B cell (primary cell): ENCODE results near the gene DAPK3. TPM values are rescaled to one million over a fixed set of nuclear protein-coding genes. Genes with fewer than 3 reads are reported as not detected.

Source experiments
- ATAC-seq: fragments of 200-7000 bp; cut with Tn5 transposase; one replicate; pipeline ENCODE4 v1.10.0; 2021; ENCODE audit warnings: low read depth, mild to moderate bottlenecking, moderate number of reproducible peaks, moderate library complexity
- CTCF ChIA-PET: fragments of 350-600 bp; sonication (Branson Sonifier 250); formaldehyde crosslinking; loops from one replicate; lab custom pipeline; 2021; ENCODE audit warnings: antibody characterized with exemption, inconsistent platforms; lab: Charles Lee
- POLR2A ChIA-PET: fragments of 350-600 bp; sonication (Branson Sonifier 250); formaldehyde crosslinking; loops from one replicate; lab custom pipeline; 2021; ENCODE audit warnings: antibody characterized with exemption; lab: Charles Lee
- DNase-seq: peaks from one replicate; pipeline ENCODE4 v3.0.0; 2013
- H2AFZ ChIP-seq: 2 replicates; pipeline ENCODE4 v1.6.1; 2012; ENCODE audit warnings: mild to moderate bottlenecking, low read depth, low read length; ENCODE audit not compliant: insufficient read depth, poor library complexity, severe bottlenecking
- H3K27ac ChIP-seq, 2 donors: 1 replicate in 1 of 2; 2 replicates in 1 of 2; pipeline ENCODE4 v1.5.1; 2012 to 2013; ENCODE audit warnings: low read length in 2 of 2, mild to moderate bottlenecking in 2 of 2, moderate library complexity in 1 of 2
- H3K27me3 ChIP-seq, 4 experiments: fragments of 200-600 bp in 1 of 4; sonication (generic) in 1 of 4; replicated peaks in 1 of 4; 1 replicate in 2 of 4; 2 replicates in 2 of 4; pipeline versions ENCODE4 v1.6.1 to v1.7.0; 2013 to 2016; ENCODE audit warnings: low read length in 3 of 4, mild to moderate bottlenecking in 2 of 4, mixed read lengths in 1 of 4, moderate library complexity in 1 of 4; ENCODE audit not compliant: insufficient read depth in 4 of 4, control insufficient read depth in 3 of 4; ENCODE audit errors: control extremely low read depth in 1 of 4
- H3K36me3 ChIP-seq, 2 experiments: replicated peaks in 1 of 2; 1 replicate in 1 of 2; 2 replicates in 1 of 2; pipeline versions ENCODE4 v1.6.1 to v1.7.1; 2013; ENCODE audit warnings: low read length in 1 of 2; ENCODE audit not compliant: insufficient read depth in 2 of 2, control insufficient read depth in 1 of 2; ENCODE audit errors: control extremely low read depth in 1 of 2, extremely low read depth in 1 of 2
- H3K4me1 ChIP-seq, 2 donors: fragments of 200-600 bp in 1 of 2; sonication (generic) in 1 of 2; 1 replicate in 1 of 2; 2 replicates in 1 of 2; pipeline versions ENCODE4 v1.5.1 to v1.6.1; 2013 to 2017; ENCODE audit warnings: low read length in 2 of 2; ENCODE audit not compliant: control insufficient read depth in 2 of 2, insufficient read depth in 2 of 2
- H3K4me2 ChIP-seq: replicated peaks from 2 replicates; pipeline ENCODE3; 2012; ENCODE audit warnings: mild to moderate bottlenecking, low read depth, low read length; ENCODE audit not compliant: poor library complexity, severe bottlenecking
- H3K4me3 ChIP-seq, 5 experiments: fragments of 200-600 bp in 1 of 5; sonication (generic) in 1 of 5; 1 replicate in 3 of 5; 2 replicates in 2 of 5; pipeline versions ENCODE4 v1.5.1 to v1.7.0; 2011 to 2016; ENCODE audit warnings: low read length in 4 of 5, mild to moderate bottlenecking in 4 of 5, low read depth in 2 of 5, control low read depth in 1 of 5, moderate library complexity in 1 of 5; ENCODE audit not compliant: insufficient read depth in 1 of 5; ENCODE audit errors: control extremely low read depth in 1 of 5, extremely low read depth in 1 of 5
- H3K79me2 ChIP-seq: fragments of 200-600 bp; sonication (generic); one replicate; pipeline ENCODE4 v1.6.0; 2016; ENCODE audit warnings: low read length; ENCODE audit not compliant: control insufficient read depth, insufficient read depth
- H3K9ac ChIP-seq: fragments of 200-600 bp; sonication (generic); 2 replicates; pipeline ENCODE4 v1.6.1; 2017; ENCODE audit warnings: mild to moderate bottlenecking, low read length, moderate library complexity
- H3K9me3 ChIP-seq, 3 donors: one replicate each; pipeline versions ENCODE4 v1.6.1 to v1.7.1; 2013; ENCODE audit warnings: low read length in 2 of 3; ENCODE audit not compliant: control insufficient read depth in 2 of 3, insufficient read depth in 1 of 3; ENCODE audit errors: control extremely low read depth in 1 of 3
- H4K20me1 ChIP-seq: 2 replicates; pipeline ENCODE4 v1.6.0; 2012; ENCODE audit warnings: mild to moderate bottlenecking, low read length; ENCODE audit not compliant: insufficient read depth, control insufficient read depth, poor library complexity, severe bottlenecking
- H3K27ac Mint-ChIP-seq: one replicate; pipeline ENCODE4 v1.8.0; 2021; ENCODE audit warnings: mixed read lengths
- H3K27me3 Mint-ChIP-seq: one replicate; pipeline ENCODE4 v1.8.0; 2021; ENCODE audit warnings: mixed read lengths
- H3K4me1 Mint-ChIP-seq: one replicate; pipeline ENCODE4 v1.8.0; 2021; ENCODE audit warnings: mixed read lengths
- H3K4me3 Mint-ChIP-seq: one replicate; pipeline ENCODE4 v1.8.0; 2021; ENCODE audit warnings: mixed read lengths
- H3K9me3 Mint-ChIP-seq: one replicate; pipeline ENCODE4 v1.8.0; 2022; ENCODE audit warnings: mixed read lengths; ENCODE audit not compliant: insufficient read depth
- EZH2 ChIP-seq: IDR thresholded peaks from 2 replicates; pipeline ENCODE4 v1.6.1; 2012; ENCODE audit warnings: borderline replicate concordance, low read depth, mild to moderate bottlenecking, moderate library complexity, low read length; ENCODE audit not compliant: insufficient read depth, poor library complexity, severe bottlenecking
- WGBS: methylation state at CpG from one replicate; pipeline ENCODE4 v1.1.5; 2013; ENCODE audit warnings: missing lambda C conversion rate; ENCODE audit not compliant: insufficient coverage; 5-methylcytosine and 5-hydroxymethylcytosine counted together
- intact Hi-C: fragments of 100-400 bp; cut with micrococcal nuclease; formaldehyde crosslinking; loops from one replicate; pipeline ENCODE4 v1.10.0; 2022
- polyA plus RNA-seq: library from polyadenylated mRNA; depleted of rRNA; stranded (reverse); fragments of >200 nt; gene quantifications from 2 replicates; pipeline ENCODE4 v1.2.3, GENCODE V29; 2012
- total RNA-seq, 2 donors: library from RNA; stranded (reverse); fragments of 120-200 nt in 1 of 2; gene quantifications; 1 replicate in 1 of 2; 2 replicates in 1 of 2; pipeline versions ENCODE4 v1.2.3 to v1.2.4, GENCODE V29; 2013 to 2022
- TF ChIP-seq, protein P1 (sequence below): fragments of 200-600 bp; IDR thresholded peaks from one replicate; pipeline ENCODE4 v1.8.0; 2022; ENCODE audit warnings: antibody characterized with exemption, mild to moderate bottlenecking

DAPK3 gene
- total and polyA plus RNA-seq, 2 donors (not counting 1 experiment from before 2014, with no cell fraction given) = 32.6 to 47.4 TPM

DNA sequence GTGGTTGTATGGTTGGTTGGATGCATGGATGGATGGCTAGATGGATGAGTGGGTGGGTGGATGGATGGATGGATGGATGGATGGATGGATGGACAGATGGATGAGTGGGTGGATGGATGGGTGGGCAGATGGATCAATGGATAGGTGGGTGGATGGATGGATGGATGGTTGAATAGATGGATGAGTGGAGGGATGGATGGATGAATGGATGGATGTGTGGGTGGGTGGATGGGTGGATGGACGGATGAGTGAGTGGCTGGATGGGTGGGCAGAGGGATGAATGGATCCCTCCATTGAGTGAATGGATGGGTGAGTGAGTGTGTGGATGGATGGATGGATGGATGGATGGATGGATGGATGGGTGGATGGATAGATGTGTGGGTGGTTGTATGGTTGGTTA, 47.0 kb downstream of the DAPK3 start:
- intact Hi-C loops = no loop called here
- Histone ChIP-seq H3K4me3 (no peak overlapping the region), H3K27me3 (no peaks in the 10 kb centered on the region), H3K36me3 (no peaks in the 10 kb centered on the region), H3K79me2 (no peaks in the 10 kb centered on the region), H3K4me2 (no peak overlapping the region), H3K4me1 (no peaks in the 10 kb centered on the region), H3K9ac (no peak overlapping the region), H3K9me3 (peaks cover 0 to 47% (median 7%) of the 10 kb centered on the region in 3 donors), H2AFZ (no peak overlapping the region), H4K20me1 (no peaks in the 10 kb centered on the region), H3K27ac (no peak overlapping the region)
- ChIA-PET POLR2A (no interaction called here), CTCF (no interaction called here)
- ATAC-seq (no peak), DNase-seq (no peak)
- peaks cover 4% of the 10 kb centered on the region for H3K27me3 Mint-ChIP-seq
- no peak overlapping the region for H3K4me3 Mint-ChIP-seq
- 86% methylated on average over 1 of the region's 1 CpG for WGBS
- H3K27ac Mint-ChIP-seq = no peak overlapping the region
- H3K9me3 Mint-ChIP-seq = peaks cover 9% of the 10 kb centered on the region
- TF ChIP-seq, protein P1, sequence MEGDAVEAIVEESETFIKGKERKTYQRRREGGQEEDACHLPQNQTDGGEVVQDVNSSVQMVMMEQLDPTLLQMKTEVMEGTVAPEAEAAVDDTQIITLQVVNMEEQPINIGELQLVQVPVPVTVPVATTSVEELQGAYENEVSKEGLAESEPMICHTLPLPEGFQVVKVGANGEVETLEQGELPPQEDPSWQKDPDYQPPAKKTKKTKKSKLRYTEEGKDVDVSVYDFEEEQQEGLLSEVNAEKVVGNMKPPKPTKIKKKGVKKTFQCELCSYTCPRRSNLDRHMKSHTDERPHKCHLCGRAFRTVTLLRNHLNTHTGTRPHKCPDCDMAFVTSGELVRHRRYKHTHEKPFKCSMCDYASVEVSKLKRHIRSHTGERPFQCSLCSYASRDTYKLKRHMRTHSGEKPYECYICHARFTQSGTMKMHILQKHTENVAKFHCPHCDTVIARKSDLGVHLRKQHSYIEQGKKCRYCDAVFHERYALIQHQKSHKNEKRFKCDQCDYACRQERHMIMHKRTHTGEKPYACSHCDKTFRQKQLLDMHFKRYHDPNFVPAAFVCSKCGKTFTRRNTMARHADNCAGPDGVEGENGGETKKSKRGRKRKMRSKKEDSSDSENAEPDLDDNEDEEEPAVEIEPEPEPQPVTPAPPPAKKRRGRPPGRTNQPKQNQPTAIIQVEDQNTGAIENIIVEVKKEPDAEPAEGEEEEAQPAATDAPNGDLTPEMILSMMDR = no peak
- no peak for TF ChIP-seq EZH2
- no peaks in the 10 kb centered on the region for H3K4me1 Mint-ChIP-seq

DNA sequence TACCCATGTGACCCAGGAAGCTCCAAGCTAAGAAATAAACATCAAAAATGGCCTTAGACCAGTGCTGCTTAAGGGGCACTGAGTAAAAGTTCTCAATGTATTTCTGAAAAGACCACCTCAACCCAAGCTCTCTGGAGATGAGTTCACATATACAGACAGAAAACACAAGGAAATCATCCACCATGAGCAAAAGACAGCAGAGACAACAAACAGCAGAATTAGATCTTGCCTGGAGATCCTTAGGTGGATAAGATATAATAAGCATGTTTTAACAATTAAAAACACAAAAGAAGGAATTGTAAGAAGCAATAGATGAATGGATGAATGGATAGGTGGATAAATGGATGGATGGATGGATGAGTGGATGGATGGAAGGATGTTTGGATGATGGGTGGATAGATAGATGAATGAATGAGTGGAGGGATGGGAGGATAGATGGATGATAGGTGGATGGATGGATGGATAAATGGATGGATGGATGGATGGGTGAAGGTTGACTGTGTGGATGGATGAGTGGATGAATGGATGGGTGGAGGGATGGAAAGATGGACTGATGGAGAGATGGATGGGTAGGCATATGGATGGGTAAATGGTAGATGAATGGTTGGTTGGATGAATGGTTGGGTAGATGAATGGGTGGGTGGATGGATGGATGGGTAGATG, 47.7 kb downstream of the DAPK3 start:
- H2AFZ ChIP-seq = no peak overlapping the region
- CTCF ChIA-PET = no interaction called here
- H3K27me3 Mint-ChIP-seq = peaks cover 4% of the 10 kb centered on the region
- intact Hi-C loops = no loop called here
- peaks cover 0 to 47% (median 7%) of the 10 kb centered on the region in 3 donors for H3K9me3 ChIP-seq
- DNase-seq (no peak), ATAC-seq (no peak)
- H3K4me2 ChIP-seq = no peak overlapping the region
- no peaks in the 10 kb centered on the region for H3K79me2 ChIP-seq
- no peaks in the 10 kb centered on the region for H4K20me1 ChIP-seq
- H3K4me1 Mint-ChIP-seq = no peaks in the 10 kb centered on the region
- H3K9me3 Mint-ChIP-seq = peaks cover 9% of the 10 kb centered on the region
- no peaks in the 10 kb centered on the region for H3K27me3 ChIP-seq
- H3K4me1 ChIP-seq = no peaks in the 10 kb centered on the region
- H3K9ac ChIP-seq = no peak overlapping the region
- H3K36me3 ChIP-seq = no peaks in the 10 kb centered on the region
- H3K27ac Mint-ChIP-seq = no peak overlapping the region
- no peak for TF ChIP-seq EZH2
- TF ChIP-seq, protein P1 = no peak
- POLR2A ChIA-PET = no interaction called here
- H3K27ac ChIP-seq = no peak overlapping the region
- H3K4me3 Mint-ChIP-seq = no peak overlapping the region
- no peak overlapping the region for H3K4me3 ChIP-seq
